Embryonic facial prominence (tissue), 1 donor: ENCODE measurements around the gene RHD.
"Not testable (repeated sequence)": the region's sequence is repeated elsewhere in the genome, so short reads cannot be mapped to it uniquely, and the experiment has no call there.

Experiments
- DNase-seq: peaks from one replicate; pipeline ENCODE4 v3.0.0-alpha.2; 2016; ENCODE audit errors: extremely low spot score

Gene RHD

GRCh38 chr1:25355841-25356395, 83.6 kb downstream of the RHD start:
- DNase-seq, result no peak

GRCh38 chr1:25356441-25356840, 84.1 kb downstream of the RHD start:
- no peak for DNase-seq

- DNase-seq, result no peak
Measured at GRCh38 chr1:25356848-25357247, 84.5 kb downstream of the RHD start.

GRCh38 chr1:25360596-25361581, 88.6 kb downstream of the RHD start:
- no peak for DNase-seq

- DNase-seq, result no peak
Measured at GRCh38 chr1:25361901-25362300, 89.6 kb downstream of the RHD start.

- not testable (repeated sequence) for DNase-seq
Measured at GRCh38 chr1:25362634-25363559, 90.6 kb downstream of the RHD start.

- no peak for DNase-seq
Measured at GRCh38 chr1:25369241-25369640, 96.9 kb downstream of the RHD start.

- not testable (repeated sequence) for DNase-seq
Measured at GRCh38 chr1:25369691-25370271, 97.5 kb downstream of the RHD start.

GRCh38 chr1:25371757-25372156, 99.4 kb downstream of the RHD start:
- not testable (repeated sequence) for DNase-seq

GRCh38 chr1:25378367-25378766, 106.1 kb downstream of the RHD start:
- not testable (repeated sequence) for DNase-seq
